PFSK-1 (cell line): ENCODE data around the gene ILF3.

ENCODE experiments used
- FOXP2 ChIP-seq: optimal IDR thresholded peaks from 2 replicates; pipeline ENCODE3; 2011; ENCODE audit warnings: borderline replicate concordance, control low read depth, inconsistent platforms; ENCODE audit not compliant: insufficient read depth; ENCODE audit errors: extremely low read length, extremely low read depth
- POLR2AphosphoS5 ChIP-seq: IDR thresholded peaks from 2 replicates; pipeline ENCODE4 v1.6.1; 2012; ENCODE audit warnings: low read depth, mild to moderate bottlenecking, control low read depth, low read length, moderate library complexity
- SIN3A ChIP-seq: IDR thresholded peaks from 2 replicates; pipeline ENCODE4 v1.6.1; 2012; ENCODE audit warnings: mild to moderate bottlenecking, low read length, moderate library complexity, borderline replicate concordance; ENCODE audit not compliant: insufficient read depth
- TAF1 ChIP-seq: IDR thresholded peaks from 2 replicates; pipeline ENCODE4 v1.6.1; 2012; ENCODE audit warnings: low read length, control low read depth, borderline replicate concordance; ENCODE audit not compliant: insufficient read depth
- TF ChIP-seq, protein P1 (sequence below), 2 experiments: IDR thresholded peaks; 2 replicates each; pipeline versions ENCODE4 v1.6.1 to v1.8.0; 2011 to 2012; ENCODE audit warnings: low read depth in 2 of 2, low read length in 2 of 2, control low read depth in 1 of 2, inconsistent platforms in 1 of 2, mild to moderate bottlenecking in 1 of 2, moderate library complexity in 1 of 2; ENCODE audit not compliant: insufficient read depth in 1 of 2

Gene ILF3

DNA sequence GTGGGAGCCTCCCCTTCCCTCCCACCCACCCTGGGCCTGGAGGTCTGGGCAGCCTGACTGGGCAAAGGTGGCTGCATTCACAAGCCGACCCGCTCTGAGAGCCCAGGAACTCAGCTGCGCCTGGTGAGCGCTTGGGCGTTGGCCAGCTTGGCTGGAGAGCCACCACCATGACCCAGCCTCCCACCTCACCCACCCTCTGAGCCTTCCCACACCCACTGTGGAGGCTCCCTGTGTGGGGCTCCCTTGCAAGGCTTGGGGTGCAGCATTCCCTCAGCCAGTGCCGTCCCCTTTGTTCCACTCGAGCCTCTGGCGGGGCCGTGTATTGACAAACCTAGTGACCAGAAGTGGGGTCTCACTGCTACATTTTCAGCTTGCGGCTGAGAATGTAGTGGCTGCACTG lies 32.0 kb downstream of the ILF3 start:
- TF ChIP-seq, protein P1, sequence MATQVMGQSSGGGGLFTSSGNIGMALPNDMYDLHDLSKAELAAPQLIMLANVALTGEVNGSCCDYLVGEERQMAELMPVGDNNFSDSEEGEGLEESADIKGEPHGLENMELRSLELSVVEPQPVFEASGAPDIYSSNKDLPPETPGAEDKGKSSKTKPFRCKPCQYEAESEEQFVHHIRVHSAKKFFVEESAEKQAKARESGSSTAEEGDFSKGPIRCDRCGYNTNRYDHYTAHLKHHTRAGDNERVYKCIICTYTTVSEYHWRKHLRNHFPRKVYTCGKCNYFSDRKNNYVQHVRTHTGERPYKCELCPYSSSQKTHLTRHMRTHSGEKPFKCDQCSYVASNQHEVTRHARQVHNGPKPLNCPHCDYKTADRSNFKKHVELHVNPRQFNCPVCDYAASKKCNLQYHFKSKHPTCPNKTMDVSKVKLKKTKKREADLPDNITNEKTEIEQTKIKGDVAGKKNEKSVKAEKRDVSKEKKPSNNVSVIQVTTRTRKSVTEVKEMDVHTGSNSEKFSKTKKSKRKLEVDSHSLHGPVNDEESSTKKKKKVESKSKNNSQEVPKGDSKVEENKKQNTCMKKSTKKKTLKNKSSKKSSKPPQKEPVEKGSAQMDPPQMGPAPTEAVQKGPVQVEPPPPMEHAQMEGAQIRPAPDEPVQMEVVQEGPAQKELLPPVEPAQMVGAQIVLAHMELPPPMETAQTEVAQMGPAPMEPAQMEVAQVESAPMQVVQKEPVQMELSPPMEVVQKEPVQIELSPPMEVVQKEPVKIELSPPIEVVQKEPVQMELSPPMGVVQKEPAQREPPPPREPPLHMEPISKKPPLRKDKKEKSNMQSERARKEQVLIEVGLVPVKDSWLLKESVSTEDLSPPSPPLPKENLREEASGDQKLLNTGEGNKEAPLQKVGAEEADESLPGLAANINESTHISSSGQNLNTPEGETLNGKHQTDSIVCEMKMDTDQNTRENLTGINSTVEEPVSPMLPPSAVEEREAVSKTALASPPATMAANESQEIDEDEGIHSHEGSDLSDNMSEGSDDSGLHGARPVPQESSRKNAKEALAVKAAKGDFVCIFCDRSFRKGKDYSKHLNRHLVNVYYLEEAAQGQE (IDR thresholded peaks at IDR 0.05; ENCODE audit: insufficient read depth in 1 of 2, low read depth in 2 of 2, low read length in 2 of 2): no peak
- no peak for TF ChIP-seq POLR2AphosphoS5
- TF ChIP-seq FOXP2: no peak
- TF ChIP-seq TAF1: no peak
- no peak for TF ChIP-seq SIN3A

DNA sequence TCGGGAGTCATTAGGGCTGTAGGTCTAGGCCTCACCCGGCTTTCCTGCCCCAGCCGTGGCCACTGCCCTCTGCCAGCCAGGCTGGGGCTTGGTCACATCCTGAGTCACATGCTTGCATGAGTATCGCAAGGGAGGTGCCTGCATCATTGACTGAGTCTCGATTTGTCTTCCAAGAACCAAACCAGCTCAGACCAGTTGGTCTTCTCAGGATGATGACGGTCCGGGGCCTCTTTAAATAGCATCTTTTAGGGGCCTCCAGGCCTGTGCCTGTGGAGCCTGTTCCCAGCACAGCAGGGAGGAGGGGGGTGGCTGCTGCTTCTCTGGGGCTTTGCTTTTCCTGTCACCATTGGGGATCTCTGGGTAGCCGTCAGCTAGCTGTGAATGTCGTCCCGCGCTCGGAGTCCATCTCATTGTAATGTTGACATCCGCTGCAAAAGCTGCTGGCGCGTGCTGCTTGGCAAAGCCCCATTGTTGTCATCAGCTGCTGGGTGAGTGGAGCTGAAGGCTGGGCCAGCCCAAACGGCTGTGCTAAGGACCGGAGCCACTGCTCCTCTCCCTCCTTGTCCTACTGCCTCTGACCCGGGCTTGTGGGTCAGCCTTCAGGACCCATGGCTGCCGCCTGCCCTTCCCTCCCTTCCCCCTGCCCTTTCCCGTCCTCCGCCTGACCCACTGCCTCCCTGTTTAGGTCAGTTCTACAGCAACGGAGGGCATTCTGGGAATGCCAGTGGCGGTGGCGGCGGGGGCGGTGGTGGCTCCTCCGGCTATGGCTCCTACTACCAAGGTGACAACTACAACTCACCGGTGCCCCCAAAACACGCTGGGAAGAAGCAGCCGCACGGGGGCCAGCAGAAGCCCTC lies 32.7 kb downstream of the ILF3 start:
- TF ChIP-seq, protein P1 (IDR thresholded peaks at IDR 0.05; ENCODE audit: insufficient read depth in 1 of 2, low read depth in 2 of 2, low read length in 2 of 2): no peak
- TF ChIP-seq FOXP2: no peak
- no peak for TF ChIP-seq TAF1

DNA sequence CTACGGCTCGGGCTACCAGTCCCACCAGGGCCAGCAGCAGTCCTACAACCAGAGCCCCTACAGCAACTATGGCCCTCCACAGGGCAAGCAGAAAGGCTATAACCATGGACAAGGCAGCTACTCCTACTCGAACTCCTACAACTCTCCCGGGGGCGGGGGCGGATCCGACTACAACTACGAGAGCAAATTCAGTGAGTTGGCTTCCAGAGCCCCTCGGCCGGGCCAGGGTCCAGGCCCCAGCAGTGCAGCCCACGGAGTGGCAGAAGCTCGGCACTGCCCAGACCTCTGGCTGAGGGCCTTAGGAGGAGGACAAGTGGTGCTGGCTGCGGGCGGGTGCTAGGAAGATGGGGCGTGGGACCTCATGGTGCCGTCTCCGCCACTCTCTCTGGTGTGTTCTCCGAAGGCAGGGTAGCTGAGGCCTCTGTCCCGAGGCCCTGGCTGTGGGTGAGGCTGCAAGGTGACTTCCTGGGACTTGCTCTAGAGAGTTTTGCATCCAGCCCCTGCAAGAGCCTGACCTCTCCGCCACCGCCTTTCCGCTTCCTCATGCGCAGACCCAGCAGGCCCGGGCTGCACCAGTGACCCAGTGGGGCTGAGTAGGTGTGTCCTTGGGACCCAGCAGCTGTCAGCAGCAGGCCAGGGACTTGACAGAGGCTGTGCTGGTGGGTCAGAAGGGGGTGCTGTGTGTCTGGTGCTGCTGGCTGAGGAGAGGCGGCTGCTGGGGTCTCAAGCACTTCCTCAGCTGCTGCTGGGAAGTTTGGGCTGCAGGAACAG lies 33.6 kb downstream of the ILF3 start:
- TF ChIP-seq SIN3A: no peak
- TF ChIP-seq, protein P1 (IDR thresholded peaks at IDR 0.05; ENCODE audit: insufficient read depth in 1 of 2, low read depth in 2 of 2, low read length in 2 of 2): no peak
- TF ChIP-seq FOXP2: no peak
- TF ChIP-seq TAF1: no peak
- no peak for TF ChIP-seq POLR2AphosphoS5

DNA sequence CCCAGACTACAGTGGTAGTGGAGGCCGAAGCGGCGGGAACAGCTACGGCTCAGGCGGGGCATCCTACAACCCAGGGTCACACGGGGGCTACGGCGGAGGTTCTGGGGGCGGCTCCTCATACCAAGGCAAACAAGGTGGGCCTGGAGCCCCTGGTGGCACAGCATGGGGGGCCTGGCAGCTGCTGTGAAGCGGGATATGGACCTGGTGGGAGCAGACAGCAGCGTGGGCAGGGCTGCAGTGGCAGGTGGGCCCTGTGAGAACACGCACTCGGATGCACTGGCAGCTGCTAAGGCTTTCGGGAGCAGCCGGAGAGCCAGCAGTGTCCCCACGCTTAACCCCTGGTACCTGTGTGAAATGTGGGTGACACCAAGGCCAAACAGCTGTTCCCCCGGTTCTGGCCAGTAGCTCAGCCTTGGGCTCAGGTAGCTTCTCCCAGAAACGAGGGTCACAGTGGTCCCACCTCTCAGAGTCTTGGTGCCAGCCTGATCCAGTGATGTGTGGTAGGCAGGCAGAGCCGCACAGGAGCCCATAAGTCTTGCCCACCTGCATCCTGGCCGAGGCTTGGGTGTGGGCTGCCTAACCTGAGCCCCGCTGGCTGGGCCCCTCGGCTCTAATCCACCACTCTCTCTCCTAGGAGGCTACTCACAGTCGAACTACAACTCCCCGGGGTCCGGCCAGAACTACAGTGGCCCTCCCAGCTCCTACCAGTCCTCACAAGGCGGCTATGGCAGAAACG lies 34.6 kb downstream of the ILF3 start:
- TF ChIP-seq, protein P1 (IDR thresholded peaks at IDR 0.05; ENCODE audit: insufficient read depth in 1 of 2, low read depth in 2 of 2, low read length in 2 of 2): no peak
- no peak for TF ChIP-seq TAF1
